ENCODE data around the gene GUCY1A2. TPM values are rescaled to one million over a fixed set of nuclear protein-coding genes. Genes with fewer than 3 reads are reported as not detected.

GUCY1A2 gene
- total RNA-seq, 4 donors from 2014 or later = 2.9 to 8.6 (median 6.4) TPM

DNA sequence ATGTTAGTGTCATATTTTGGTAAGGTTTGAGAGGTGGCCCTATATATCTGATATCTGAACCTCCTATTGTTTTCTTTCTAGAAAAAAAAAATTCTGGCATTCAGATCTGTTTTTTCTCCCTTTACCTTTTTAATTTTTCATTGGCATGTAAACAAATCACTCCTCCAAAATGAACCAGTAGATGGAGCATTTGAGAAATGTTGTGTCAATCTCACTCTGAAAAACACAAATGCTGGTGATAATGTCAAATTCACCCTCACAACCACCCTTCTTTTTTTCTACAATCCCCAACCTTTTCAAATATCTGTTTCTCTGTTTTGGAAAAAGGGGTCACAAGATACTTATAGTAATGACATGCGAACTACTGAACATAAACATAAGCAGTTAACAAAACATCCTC is 9.1 kb downstream of the GUCY1A2 start:
- intact Hi-C loops (cut with DNase I; ENCODE audit: low total_unique reads) = no loop called here
- Histone ChIP-seq H3K27me3 (no peaks in the 10 kb centered on the region), H3K36me3 (no peaks in the 10 kb centered on the region), H3K27ac (no peak overlapping the region), H3K4me3 (no peak overlapping the region), H3K9me3 (no peaks in the 10 kb centered on the region), H3K4me1 (no peaks in the 10 kb centered on the region)
- DNase-seq (no peak), ATAC-seq (no peak)
- TF ChIP-seq POLR2A (IDR thresholded peaks at IDR 0.05) = no peak
- TF ChIP-seq, protein P1, sequence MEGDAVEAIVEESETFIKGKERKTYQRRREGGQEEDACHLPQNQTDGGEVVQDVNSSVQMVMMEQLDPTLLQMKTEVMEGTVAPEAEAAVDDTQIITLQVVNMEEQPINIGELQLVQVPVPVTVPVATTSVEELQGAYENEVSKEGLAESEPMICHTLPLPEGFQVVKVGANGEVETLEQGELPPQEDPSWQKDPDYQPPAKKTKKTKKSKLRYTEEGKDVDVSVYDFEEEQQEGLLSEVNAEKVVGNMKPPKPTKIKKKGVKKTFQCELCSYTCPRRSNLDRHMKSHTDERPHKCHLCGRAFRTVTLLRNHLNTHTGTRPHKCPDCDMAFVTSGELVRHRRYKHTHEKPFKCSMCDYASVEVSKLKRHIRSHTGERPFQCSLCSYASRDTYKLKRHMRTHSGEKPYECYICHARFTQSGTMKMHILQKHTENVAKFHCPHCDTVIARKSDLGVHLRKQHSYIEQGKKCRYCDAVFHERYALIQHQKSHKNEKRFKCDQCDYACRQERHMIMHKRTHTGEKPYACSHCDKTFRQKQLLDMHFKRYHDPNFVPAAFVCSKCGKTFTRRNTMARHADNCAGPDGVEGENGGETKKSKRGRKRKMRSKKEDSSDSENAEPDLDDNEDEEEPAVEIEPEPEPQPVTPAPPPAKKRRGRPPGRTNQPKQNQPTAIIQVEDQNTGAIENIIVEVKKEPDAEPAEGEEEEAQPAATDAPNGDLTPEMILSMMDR (IDR thresholded peaks at IDR 0.05 in 4 of 5, conservative IDR thresholded peaks at IDR 0.05 in 1 of 5) = no peak
- in situ Hi-C loops (cut with MboI; ENCODE audit: low sequenced_read_pairs in 4 of 4) = no loop called here

DNA sequence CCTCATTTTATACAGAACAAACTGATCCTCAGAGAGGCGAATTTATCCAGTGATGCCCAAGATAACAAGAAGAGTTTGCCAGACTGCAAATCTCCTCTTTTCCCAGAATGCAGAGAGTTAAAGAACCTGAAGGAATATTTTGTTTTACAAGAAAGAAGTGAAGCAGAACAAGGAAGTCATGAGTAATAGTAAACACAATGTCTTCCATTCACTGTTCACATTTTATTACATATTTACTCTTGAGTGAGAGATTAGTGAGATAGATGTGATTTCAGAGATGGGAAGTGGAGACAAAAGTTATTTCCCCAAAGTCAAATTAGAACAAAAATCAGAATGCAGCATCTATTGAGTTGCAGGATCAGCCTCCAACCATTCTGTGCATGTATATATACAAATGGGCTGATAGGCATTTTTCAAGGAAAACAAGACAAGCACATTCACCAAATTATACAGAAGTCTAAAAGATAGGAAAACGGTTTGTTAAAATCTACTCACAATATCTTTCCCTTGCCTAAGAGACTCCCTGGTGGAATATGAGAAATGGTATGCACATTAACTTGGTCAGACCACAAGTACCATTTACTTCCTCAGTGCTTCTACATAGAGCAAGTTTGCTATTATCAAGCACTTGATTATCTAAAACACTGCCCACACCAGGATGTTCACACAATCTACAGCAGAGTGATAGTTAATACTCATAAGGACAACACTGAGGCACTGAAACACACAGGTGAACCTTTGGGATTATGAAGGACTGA is 12.0 kb downstream of the GUCY1A2 start:
- H3K27me3 ChIP-seq = no peaks in the 10 kb centered on the region

DNA sequence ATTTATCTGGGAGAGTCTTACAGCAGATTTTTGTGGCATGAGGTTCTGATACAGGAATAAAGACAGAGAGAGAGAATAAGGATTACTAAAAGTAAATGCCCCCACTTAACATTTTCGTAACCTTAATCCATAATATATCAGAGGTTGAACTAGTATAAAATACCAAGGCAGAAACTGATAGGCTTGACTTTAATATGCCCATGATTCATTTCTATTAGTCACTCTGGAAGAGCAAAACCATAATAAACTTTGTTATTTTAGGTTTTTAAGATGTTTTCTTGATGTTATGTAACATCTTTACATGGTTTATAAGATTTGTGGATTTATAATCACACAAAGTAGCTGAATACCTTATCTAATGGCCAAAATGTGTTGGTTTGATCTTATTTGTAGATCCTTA is 19.1 kb downstream of the GUCY1A2 start:
- H3K4me3 ChIP-seq = no peak overlapping the region
- no peaks in the 10 kb centered on the region for H3K9me3 ChIP-seq
- intact Hi-C loops (cut with DNase I; ENCODE audit: low total_unique reads) (no loop called here), in situ Hi-C loops (cut with MboI; ENCODE audit: low sequenced_read_pairs in 4 of 4) (no loop called here)
- DNase-seq = no peak
- H3K27ac ChIP-seq = no peak overlapping the region
- TF ChIP-seq, protein P1 (IDR thresholded peaks at IDR 0.05 in 4 of 5, conservative IDR thresholded peaks at IDR 0.05 in 1 of 5) = no peak
- TF ChIP-seq POLR2A (IDR thresholded peaks at IDR 0.05) = no peak
- ATAC-seq = no peak
- H3K36me3 ChIP-seq = no peaks in the 10 kb centered on the region
- H3K4me1 ChIP-seq = no peaks in the 10 kb centered on the region
- no peaks in the 10 kb centered on the region for H3K27me3 ChIP-seq

More for the DNA sequence above, 12.0 kb downstream of the GUCY1A2 start:
- Histone ChIP-seq H3K27ac (no peak overlapping the region), H3K9me3 (no peaks in the 10 kb centered on the region), H3K4me3 (no peak overlapping the region), H3K4me1 (no peaks in the 10 kb centered on the region), H3K36me3 (no peaks in the 10 kb centered on the region)
- DNase-seq (no peak), ATAC-seq (no peak)
- intact Hi-C loops (cut with DNase I; ENCODE audit: low total_unique reads) = no loop called here
- TF ChIP-seq, protein P1 (IDR thresholded peaks at IDR 0.05 in 4 of 5, conservative IDR thresholded peaks at IDR 0.05 in 1 of 5) = no peak
- no peak for TF ChIP-seq POLR2A (IDR thresholded peaks at IDR 0.05)
- in situ Hi-C loops (cut with MboI; ENCODE audit: low sequenced_read_pairs in 4 of 4) = no loop called here

DNA sequence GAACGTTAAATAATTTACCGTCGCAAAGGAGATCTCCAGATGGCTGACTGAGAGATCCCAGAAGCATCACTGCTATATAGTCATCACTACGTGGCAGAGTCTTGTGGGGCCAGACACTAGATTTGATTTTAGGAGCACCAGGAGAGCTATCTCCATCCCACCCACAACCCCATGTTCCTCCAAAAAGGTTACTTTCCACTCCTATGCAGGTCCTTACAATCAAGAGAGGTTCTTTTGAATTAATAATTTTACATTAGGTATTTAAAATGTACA is 19.4 kb downstream of the GUCY1A2 start:
- intact Hi-C loops (cut with DNase I; ENCODE audit: low total_unique reads) (no loop called here), in situ Hi-C loops (cut with MboI; ENCODE audit: low sequenced_read_pairs in 4 of 4) (no loop called here)
- Histone ChIP-seq H3K9me3 (no peaks in the 10 kb centered on the region), H3K27me3 (no peaks in the 10 kb centered on the region), H3K4me3 (no peak overlapping the region), H3K36me3 (no peaks in the 10 kb centered on the region), H3K27ac (no peak overlapping the region), H3K4me1 (no peaks in the 10 kb centered on the region)
- DNase-seq = no peak
- no peak for ATAC-seq
- no peak for TF ChIP-seq POLR2A (IDR thresholded peaks at IDR 0.05)
- TF ChIP-seq, protein P1 (IDR thresholded peaks at IDR 0.05 in 4 of 5, conservative IDR thresholded peaks at IDR 0.05 in 1 of 5) = no peak
